CD4-positive, alpha-beta T cell treated with Interleukin-6 for 4 hours (primary cell): ENCODE measurements around the gene ZNF562.
A peak's percentile ranks its signal among the peaks of the same experiment; 100 is the strongest.
"Not testable (repeated sequence)": the region's sequence is repeated elsewhere in the genome, so short reads cannot be mapped to it uniquely, and the experiment has no call there.

Source experiments
- DNase-seq: peaks from one replicate; pipeline ENCODE4 v3.0.0-alpha.2; 2020; ENCODE audit warnings: mixed read lengths

ZNF562 gene

DNA sequence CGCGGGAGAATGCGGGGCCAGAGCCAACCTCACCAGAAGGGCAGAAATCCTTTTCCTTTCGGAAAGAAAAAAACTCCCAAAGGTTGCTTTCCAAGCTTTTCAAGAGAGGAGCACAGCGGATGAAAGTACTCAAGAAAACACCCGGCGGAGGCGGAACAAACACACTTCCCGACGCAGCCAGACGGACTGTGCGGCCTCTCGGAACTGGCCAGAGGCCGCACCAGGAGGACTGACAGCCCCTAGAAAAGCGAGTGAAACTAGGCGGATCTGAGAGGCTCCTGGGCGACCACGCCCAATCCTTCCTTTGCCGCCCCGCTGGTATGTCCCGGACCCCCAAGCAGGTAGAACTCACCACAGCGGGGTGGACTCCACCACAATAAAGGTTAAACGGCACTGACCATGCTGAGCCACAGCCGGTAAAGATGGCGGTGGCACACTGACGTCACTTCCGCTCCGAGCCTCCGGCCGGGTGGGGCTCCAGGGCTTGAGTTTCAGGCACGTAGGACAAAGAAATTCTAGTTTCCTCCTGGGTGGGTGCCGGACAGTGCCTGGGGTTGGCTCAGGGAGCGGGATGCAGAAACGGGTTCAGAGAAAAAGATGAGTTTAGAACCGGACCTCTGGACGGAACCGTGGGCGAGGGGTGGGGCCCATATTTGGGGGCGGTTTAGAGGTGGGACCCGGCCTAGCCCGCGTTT lies at the start of gene ZNF562:
Gene ZNF562, minus strand, starts transcription at position 438 of the 695 bp plus-strand sequence. CDS start 14,356 bp downstream, outside the sequence.
- DNase-seq = peak; percentile 84

DNA sequence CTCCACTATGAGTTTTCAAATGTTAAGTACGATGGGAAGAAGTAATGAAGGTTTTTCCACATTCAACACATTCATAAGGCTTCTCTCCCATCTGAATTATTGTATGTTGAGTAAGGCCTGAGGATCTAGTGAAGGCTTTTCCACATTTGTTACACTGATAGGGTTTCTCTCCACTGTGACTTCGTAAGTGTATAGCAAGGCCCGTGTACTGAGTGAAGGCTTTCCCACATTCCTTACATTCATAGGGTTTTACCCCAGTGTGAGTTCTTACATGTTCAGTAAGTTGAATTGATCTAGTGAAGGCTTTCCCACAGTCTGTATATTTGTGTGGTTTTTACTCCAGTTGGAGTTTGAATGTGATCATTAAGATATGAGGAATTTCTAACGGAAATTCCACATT lies 49.3 kb upstream of the ZNF562 start:
- DNase-seq = no peak

DNA sequence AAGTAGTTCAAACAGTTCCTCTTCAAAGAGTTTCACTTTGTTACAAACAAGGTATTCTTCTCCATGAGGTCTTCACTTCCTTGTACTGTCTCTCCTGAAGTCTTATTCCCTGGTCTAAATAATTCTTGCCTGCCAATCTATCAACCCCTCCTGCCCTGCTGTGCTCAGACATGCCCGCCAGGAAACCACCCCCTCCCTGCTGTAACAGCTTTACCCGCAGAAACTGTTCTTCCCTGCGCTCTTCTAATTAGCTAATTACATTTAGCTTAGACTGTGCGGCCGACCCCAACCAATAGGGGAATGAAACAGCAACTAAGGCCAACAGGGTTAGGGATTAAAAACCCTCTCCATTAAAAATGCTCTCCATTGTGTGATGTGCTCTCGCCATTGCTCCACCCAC lies 47.0 kb upstream of the ZNF562 start:
- no peak for DNase-seq

DNA sequence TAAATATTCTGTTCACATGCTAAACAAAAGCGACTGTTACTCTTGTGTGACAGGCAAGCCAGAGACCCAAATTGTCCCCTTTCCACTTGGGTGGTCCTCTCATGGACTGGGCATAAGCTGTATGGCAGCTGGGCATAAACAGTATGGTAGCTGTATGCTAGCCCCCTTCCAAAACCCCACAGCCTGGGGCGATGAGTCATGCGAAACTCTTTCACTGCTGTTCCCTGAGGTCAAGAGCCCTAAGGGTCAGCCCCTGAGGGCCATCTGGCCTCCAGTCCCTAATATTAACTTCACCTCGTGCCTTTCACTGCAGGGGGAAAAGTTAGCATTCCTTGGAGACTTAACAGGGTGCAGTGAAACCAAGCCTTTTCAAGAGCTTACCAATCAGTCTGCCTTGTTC lies 45.6 kb upstream of the ZNF562 start:
- DNase-seq = no peak

DNA sequence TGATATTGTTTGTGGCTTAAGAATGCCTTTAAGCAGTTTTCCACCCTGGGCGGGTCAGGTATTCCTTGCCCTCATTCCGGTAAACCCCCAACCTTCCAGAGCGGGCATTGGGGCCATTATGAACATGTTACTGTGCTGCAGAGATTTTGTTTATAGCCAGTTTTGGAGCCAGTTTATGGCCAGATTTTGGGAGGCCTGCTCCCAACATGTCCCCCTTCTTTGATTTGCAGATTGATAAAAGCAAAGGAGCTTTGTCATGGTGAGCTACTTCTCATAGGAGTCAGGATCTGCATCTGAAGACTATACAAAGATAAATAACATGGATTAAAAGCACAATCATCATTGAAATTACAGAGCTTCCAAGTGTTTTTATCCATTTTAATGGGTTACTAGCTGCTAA lies 36.9 kb upstream of the ZNF562 start:
- DNase-seq = no peak

DNA sequence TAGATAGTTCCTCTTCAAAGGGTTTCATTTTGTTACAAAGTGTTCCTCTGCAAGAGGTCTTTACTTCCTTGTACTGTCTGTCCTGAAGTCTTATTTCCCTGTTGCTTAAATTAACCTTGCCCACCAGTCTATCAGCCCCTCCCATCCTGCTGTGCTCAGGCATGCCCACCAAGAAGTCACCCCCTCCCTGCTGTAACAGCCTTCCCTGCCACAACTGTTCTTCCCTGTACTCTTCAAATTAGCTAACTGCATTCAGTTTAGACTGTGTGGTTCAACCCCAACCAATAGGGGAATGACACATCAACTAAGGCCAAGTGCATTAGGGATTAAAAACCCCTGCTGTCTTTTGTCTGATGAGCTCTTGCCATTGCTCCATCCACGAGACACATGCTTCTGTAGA lies 34.4 kb upstream of the ZNF562 start:
- no peak for DNase-seq

DNA sequence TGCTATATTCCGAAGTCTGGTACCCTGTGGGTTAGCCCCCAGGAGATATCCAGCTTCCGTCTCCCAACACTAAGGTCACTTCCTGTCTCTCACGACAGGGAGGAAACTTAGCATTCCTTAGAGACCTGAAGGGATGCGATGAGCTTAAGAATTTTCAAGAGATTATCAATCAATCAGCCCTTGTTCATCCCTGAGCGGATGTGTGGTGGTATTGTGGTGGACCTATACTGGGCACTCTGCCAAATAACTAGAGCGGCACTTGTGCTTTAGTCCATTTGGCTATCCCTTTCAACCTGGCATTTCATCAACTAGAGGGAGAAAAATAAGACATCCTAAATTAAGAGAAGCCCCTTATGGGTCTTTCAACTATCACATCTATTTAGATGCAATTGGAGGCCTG lies 30.9 kb upstream of the ZNF562 start:
- no peak for DNase-seq

DNA sequence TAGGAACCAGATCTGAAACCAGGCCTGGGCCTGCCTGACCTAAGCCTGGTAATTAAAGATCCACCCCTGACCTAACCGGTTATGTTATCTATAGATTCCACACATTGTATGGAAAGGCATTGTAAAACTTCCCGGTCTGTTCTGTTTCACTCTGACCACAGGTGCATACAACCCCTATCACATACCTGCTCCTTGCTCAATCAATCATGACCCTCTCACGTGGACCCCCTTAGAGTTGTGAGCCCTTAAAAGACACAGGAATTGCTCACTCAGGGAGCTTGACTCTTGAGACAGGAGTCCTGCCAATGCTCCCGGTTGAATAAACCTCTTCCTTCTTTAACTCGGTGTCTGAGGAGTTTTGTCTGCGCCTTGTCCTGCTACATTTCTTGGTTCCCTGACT lies 27.3 kb upstream of the ZNF562 start:
- no peak for DNase-seq

DNA sequence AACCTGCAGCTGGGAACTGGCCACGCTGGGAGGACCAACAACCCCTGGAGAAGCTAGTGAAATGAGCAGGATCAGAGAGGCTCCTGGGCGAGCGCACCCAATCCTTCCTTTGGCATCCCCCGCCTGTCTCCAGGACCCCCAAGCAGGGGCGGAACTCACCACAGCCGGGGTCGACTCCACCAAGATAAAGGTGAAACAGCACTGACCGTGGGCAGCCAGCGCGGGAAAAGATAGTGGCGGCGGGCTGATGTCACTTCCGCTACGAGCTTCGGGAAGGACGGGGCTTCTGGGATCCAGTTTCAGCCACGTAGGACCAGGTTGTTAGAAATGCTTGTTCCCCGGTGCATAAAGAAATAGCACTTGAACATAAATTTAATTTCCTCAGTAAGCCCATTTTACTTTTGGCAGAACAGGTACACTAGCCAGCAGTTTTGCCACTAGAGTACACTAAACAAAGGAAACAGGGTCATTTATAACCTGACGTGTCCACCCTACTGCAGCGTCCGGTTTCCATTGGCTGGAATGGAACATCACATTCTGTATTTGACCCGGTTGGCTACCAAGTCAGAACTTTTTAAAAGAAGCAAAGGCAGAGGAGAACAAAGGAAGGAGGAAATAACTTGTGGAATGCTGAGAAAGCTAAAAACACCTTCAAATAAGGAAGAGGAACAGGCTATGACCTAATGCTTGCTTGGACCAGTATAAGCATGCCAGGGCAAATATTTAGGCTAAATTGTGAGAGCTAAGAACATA lies 25.5 kb upstream of the ZNF562 start:
- DNase-seq = no peak

DNA sequence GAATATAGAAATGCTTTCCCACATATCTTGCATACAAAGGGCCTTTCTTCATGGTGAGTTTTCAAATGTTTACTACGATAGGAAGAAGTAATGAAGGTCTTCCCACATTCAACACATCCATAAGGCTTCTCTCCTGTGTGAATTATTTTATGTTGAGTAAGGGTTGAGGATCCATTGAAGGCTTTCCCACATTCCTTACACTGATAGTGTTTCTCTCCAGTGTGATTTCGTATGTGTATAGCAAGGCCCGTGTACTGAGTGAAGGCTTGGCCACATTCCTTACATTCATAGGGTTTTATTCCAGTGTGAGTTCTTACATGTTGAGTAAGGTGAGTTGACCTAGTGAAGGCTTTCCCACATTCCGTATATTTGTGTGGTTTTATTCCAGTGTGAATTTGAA lies 15.4 kb upstream of the ZNF562 start:
- DNase-seq = not testable (repeated sequence)

DNA sequence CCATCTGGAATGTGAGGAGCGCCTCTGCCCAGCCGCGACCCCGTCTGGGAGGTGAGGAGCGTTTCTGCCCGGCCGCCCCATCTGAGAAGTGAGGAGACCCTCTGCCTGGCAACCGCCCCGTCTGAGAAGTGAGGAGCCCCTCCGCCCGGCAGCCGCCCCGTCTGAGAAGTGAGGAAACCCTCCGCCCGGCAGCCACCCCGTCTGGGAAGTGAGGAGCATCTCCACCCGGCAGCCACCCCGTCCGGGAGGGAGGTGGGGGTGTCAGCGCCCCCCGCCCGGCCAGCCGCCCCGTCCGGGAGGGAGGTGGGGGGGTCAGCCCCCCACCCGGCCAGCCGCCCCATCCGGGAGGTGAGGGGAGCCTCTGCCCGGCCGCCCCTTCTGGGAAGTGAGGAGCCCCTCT lies 5.1 kb upstream of the ZNF562 start:
- DNase-seq = not testable (repeated sequence)

DNA sequence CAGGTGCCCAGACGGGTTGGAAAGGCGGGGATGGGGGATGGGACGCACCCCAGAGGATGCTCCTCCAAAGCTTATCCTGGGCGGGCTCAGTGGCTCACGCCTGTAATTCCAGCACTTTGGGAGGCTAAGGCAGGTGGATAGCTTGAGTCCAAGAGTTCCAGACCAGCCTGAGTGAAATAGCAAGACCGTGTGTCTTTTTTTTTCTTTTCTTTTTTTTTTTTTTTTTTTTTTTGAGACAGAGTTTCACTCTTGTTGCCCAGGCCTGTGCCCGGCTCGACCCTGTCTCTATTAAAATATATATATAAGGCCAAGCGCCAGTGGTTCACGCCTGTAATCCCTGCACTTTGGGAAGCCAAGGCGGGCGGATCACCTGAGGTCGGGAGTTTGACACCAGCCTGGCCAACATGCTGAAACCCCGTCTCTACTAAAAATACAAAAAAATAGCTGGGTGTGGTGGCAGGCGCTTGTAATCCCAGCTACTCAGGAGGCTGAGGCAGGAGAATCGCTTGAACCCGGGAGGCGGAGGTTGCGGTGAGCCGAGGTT lies 530 bp upstream of the ZNF562 start:
- DNase-seq = not testable (repeated sequence)

DNA sequence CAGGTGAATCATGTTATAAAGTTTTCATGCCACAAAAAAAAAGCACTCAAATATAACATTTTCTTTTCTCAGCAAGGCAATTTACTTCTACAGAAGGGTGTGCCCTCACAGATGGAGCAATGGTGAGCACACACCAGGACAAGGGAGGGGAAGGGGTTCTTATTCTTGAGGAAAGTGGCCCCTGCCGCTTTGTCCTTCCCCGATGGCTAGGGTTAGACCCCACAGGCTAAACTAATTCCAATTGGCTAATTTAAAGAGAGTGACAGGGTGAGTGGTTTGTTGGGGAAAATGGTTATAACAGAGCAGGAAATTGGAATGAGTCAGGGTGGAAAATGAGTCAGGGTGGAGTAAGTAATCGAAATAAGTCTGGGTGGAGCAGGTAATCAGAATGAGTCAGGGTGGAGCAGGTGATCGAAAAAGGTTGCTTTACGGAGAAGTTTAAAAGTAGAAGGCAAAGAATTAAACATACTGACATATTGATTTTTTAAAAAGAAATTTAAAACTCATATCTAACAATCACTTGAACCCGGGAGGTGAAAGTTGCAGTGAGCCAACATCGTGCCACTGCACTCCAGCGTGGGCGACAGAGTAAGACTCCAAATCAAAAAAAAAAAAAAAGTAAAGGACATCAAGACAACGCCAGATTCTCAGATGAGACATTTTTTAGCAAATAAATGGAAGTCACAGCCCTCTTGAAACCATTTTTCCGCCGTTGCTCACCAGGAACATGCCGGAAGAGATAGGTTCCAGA lies 813 bp downstream of the ZNF562 start:
- no peak for DNase-seq

DNA sequence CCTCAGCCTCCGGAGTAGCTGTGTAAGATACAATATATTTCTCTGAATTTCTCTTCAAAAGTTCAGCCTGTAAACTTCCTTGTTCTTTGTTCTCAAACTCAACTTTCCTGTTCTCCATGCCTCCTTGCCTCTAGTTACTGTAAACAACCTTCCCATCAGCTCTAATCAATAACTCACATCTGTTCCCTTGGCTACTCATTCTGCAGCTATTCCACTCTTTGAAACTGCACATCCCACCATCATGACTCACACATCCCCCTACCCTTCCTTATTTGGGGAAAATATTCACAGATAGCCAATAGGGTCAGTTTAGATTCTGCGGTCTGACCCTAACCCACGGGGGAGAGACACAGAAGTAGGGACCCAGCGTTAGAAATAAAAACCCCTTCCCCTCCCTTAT lies 2.0 kb downstream of the ZNF562 start:
- no peak for DNase-seq

DNA sequence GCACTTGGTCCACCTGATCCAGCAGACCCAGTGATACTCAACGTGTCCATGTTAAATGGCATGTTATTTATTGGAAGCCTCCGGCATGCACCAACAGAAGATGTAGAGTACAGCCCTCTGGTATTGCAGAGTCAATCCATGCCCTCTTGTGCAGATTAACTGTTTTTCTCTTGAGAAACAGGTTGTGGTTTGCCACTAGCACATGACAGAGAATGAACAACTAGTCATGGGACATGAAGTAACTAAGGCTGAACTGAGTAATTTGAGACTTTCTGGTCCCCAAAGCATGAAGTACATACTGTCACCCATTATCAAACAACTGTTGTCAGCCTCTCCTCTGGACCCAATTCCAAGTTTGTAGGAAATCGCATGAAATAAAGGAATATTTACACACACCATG lies 3.2 kb downstream of the ZNF562 start:
- DNase-seq = no peak

DNA sequence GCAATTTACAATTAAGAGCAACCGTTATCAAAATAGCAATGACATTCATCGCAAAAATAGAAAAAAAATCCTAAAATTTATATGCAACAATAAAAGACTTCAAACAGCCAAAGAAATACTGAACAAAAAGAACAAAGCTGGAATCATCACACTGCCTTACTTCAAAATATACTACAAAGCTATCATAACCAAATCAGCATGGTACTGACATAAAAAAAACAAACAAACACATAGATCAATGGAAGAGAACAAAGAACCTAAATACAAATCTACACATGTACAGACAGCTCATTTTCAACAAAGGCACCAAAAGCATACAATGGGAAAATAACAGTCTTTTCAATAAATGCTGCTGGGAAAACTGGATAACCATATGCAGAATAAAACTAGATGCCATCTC lies 6.4 kb downstream of the ZNF562 start:
- no peak for DNase-seq

DNA sequence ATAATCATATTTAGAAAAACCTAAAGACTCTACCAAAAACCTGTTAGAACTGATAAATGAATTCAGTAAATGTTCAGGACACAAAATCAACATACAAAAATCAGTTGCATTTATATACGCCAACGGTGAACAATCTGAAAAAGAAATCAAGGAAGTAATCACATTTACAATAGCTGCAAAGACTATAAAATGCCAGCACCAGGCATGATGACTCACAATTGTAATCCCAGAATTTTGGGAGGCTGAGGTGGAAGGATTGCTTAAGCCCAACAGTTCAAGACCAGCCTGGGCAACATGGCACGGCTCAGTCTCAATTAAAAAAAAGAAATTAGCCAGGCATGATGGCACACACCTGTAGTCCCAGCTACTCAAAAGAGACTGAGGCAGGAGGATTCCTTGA lies 7.0 kb downstream of the ZNF562 start:
- no peak for DNase-seq

DNA sequence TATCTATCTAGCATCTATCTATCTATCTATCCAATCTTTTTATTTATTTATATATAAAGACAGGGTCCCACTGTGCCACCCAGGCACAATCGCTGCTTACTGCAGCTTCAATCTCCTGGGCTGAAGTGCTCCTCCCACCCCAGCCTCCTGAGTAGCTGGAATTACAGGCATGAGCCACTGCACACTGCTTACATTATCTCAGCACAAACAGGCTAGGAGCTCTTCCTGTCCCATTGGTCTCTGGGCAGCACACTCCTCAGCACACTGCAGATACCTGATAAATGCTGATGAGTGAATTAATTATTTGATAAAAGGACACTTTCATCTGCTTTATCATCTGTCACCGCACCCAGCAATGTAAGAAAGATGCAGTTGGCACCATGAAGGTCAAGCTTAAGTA lies 16.1 kb downstream of the ZNF562 start:
- DNase-seq = no peak

DNA sequence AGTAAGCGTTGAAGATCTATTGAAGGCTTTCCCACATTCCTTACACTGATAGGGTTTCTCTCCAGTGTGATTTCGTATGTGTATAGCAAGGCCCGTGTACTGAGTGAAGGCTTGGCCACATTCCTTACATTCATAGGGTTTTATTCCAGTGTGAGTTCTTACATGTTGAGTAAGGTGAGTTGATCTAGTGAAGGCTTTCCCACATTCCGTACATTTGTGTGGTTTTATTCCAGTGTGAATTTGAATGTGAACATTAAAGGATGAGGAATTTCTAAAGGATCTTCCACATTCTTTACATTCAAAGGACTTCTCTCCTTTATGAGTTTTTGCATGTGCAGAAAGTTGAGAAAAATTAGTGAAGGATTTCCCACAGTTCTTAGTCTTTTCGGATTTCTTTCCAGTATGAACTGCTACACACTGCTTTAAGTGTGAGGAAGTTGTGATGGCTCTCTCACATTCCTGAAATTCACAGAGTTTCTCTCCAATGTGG lies 21.8 kb downstream of the ZNF562 start:
- DNase-seq = not testable (repeated sequence)

DNA sequence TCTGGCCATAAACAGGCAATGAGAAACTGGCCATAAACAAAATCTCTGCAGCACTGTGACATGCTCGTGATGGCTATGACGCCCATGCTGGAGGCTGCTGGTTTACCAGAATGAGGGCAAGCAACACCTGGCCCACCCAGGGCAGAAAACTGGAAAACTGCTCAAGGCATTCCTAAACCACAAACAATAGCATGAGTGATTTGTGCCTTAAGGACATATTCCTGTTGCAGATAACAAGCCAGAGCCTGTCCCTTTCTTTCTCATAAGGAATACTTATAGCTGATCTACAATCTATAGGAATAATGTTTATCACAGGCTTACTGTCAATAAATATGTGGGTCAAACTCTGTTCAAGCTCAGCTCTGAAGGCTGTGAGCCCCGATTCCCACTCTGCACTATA lies 23.4 kb downstream of the ZNF562 start:
- not testable (repeated sequence) for DNase-seq

DNA sequence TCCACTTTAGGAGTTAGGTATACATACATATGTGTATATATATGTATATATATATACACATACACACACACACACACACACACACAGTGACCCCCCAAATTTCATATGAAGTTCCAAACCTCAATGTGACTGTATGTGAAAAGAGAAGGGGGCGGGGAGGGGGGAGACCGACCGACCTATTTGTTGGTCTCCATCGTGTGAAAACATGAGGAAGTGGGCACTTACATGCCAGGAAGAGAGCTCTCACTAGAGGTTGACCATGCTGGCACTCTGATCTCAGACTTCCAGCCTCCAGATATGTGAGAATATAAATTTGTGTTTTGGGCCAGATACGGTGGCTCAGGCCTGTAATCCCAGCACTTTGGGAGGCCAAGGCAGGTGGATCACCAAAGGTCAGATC lies 24.6 kb downstream of the ZNF562 start:
- no peak for DNase-seq

DNA sequence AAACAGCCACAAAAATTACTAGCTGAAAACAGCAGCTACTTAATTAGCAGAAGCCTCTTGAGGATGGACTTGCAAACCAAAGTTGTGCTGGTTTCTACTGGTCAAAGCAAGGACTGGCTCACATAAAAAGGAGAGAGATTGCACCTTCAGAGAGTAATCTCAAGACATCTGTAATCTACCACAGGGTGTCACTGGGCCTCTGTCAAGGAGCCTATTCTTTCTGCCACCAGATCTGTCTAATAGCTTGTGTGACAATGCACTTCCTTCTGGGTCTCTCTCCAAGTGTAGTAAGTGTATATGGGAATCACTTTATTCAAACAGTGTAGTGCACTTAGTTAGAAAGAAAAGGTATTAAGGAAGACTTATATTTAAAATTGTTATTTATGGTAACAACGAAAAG lies 29.4 kb downstream of the ZNF562 start:
- no peak for DNase-seq

DNA sequence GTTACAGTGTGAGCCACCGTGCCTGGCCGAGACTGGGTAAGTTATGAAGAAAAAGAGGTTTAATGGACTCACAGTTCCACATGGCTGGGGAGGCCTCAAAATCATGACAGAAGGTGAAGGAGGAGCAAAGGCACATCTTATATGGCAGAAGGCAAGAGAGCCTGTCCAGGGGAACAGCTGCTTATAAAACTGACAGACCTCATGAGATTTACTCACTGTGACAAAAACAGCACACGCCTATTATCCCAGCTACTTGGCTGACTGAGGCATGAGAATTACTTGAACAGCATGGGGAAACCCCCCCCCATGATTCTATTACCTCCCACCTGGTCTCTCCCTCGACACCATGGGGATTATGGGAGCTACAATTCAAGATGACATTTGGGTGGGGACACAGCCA lies 30.4 kb downstream of the ZNF562 start:
- DNase-seq = no peak
